Measurements from ENCODE around the gene CFI.

DNA sequence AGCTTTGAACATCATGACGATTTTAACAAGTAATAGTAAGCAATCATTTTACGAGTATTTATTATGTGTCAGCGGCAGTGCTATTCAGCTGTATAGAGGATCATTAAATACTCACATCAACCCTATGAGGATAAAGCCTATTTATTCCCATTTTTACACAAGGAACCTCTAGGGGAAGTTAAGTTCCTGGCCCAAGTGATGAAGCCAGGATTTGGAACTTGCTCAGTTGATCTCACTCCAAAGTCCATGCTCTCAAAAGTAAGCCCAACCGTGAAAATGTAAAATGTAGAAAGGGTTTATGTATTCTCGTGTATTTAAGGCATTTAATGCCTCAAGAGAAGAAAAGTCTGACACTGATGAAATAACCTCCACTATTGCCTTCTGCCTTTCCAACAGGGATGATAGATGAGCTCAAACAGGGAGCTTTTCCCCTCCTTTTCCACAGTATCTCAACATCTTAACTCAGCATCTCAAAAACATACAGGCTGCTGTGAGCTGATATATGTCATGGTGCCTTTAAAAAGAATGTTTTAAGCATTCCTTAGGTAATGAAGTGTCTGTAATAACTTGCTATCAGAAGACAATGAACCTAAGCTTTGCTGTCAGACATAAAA, 36.9 kb downstream of the CFI start:
- TF ChIP-seq, protein P1, sequence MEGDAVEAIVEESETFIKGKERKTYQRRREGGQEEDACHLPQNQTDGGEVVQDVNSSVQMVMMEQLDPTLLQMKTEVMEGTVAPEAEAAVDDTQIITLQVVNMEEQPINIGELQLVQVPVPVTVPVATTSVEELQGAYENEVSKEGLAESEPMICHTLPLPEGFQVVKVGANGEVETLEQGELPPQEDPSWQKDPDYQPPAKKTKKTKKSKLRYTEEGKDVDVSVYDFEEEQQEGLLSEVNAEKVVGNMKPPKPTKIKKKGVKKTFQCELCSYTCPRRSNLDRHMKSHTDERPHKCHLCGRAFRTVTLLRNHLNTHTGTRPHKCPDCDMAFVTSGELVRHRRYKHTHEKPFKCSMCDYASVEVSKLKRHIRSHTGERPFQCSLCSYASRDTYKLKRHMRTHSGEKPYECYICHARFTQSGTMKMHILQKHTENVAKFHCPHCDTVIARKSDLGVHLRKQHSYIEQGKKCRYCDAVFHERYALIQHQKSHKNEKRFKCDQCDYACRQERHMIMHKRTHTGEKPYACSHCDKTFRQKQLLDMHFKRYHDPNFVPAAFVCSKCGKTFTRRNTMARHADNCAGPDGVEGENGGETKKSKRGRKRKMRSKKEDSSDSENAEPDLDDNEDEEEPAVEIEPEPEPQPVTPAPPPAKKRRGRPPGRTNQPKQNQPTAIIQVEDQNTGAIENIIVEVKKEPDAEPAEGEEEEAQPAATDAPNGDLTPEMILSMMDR (IDR thresholded peaks at IDR 0.05; ENCODE audit: insufficient read depth, low read length, poor library complexity, severe bottlenecking): no peak
- TF ChIP-seq EZH2phosphoT487 (conservative IDR thresholded peaks at IDR 0.05; ENCODE audit: low read length): no peak
